ENCODE results near the gene PCCA. TPM values are rescaled to one million over a fixed set of nuclear protein-coding genes. Genes with fewer than 3 reads are reported as not detected.

The PCCA gene
- total and polyA plus RNA-seq, 2 donors (not counting 1 experiment from before 2014, with no cell fraction given), result 11.2 to 73.0 TPM

GRCh38 chr13:100115693-100116254 is 26.9 kb downstream of the PCCA start:
- Histone ChIP-seq H3K27ac (ENCODE audit: insufficient read depth, low read length) (no peak overlapping the region), H3K4me3 (replicated peaks in 1 of 4; ENCODE audit: control extremely low read depth in 1 of 4, insufficient read depth in 1 of 4, low read depth in 3 of 4, low read length in 4 of 4) (no peak overlapping the region), H3K4me2 (ENCODE audit: extremely low read depth, insufficient read depth, low read length) (no peak overlapping the region), H3K36me3 (ENCODE audit: control insufficient read depth, insufficient read depth, low read length) (no peaks in the 10 kb centered on the region), H4K20me1 (ENCODE audit: control insufficient read depth, extremely low read depth, insufficient read depth, low read length) (no peaks in the 10 kb centered on the region), H3K9me3 (ENCODE audit: control insufficient read depth, insufficient read depth, low read depth, low read length) (no peaks in the 10 kb centered on the region), H3K27me3 (ENCODE audit: control insufficient read depth, insufficient read depth, low read length) (no peaks in the 10 kb centered on the region), H3K79me2 (ENCODE audit: control insufficient read depth, insufficient read depth, low read length) (no peaks in the 10 kb centered on the region), H3K9ac (ENCODE audit: insufficient read depth, low read length) (no peak overlapping the region), H2AFZ (ENCODE audit: low read length) (no peak overlapping the region), H3K4me1 (ENCODE audit: control insufficient read depth, extremely low read depth, insufficient read depth, low read length) (no peaks in the 10 kb centered on the region)
- DNase-seq (ENCODE audit: low read depth in 2 of 2), result no peak
- TF ChIP-seq EZH2 (IDR thresholded peaks at IDR 0.05; ENCODE audit: low read length, missing control alignments) (no peak), CTCF (conservative IDR thresholded peaks at IDR 0.05 in 1 of 2, IDR thresholded peaks at IDR 0.05 in 1 of 2; ENCODE audit: low read depth in 1 of 2, low read length in 2 of 2) (no peak)

DNA sequence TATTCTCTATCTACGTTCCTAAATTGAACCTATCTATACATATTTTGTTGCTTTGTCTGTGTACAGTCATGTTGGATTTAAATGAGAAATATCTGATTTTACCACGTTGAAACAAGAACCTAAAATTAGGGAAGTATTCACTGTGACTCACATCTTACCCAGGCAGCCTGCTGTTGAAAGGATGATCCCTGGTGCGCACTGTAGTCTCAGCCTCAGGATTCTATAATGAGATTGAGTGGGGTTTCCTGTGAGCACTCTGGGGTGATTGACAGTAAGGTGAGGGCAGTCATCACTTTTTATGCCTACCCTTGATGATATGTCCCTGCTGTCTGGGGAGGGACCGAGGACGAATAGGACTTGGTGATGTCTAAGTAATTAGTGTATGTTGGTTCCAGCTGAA is 35.4 kb downstream of the PCCA start:
- H3K4me1 ChIP-seq (ENCODE audit: control insufficient read depth, extremely low read depth, insufficient read depth, low read length), result no peaks in the 10 kb centered on the region
- peak in 1 of 2 donors; percentile 51 for DNase-seq (ENCODE audit: low read depth in 2 of 2)
- no peak overlapping the region for H3K9ac ChIP-seq (ENCODE audit: insufficient read depth, low read length)
- H3K27ac ChIP-seq (ENCODE audit: insufficient read depth, low read length), result no peak overlapping the region
- TF ChIP-seq CTCF (conservative IDR thresholded peaks at IDR 0.05 in 1 of 2, IDR thresholded peaks at IDR 0.05 in 1 of 2; ENCODE audit: low read depth in 1 of 2, low read length in 2 of 2) (no peak), EZH2 (IDR thresholded peaks at IDR 0.05; ENCODE audit: low read length, missing control alignments) (no peak)
- no peaks in the 10 kb centered on the region for H3K79me2 ChIP-seq (ENCODE audit: control insufficient read depth, insufficient read depth, low read length)
- H3K27me3 ChIP-seq (ENCODE audit: control insufficient read depth, insufficient read depth, low read length), result no peaks in the 10 kb centered on the region
- no peak overlapping the region for H2AFZ ChIP-seq (ENCODE audit: low read length)
- H4K20me1 ChIP-seq (ENCODE audit: control insufficient read depth, extremely low read depth, insufficient read depth, low read length), result no peaks in the 10 kb centered on the region
- no peak overlapping the region for H3K4me2 ChIP-seq (ENCODE audit: extremely low read depth, insufficient read depth, low read length)
- no peaks in the 10 kb centered on the region for H3K9me3 ChIP-seq (ENCODE audit: control insufficient read depth, insufficient read depth, low read depth, low read length)
- H3K4me3 ChIP-seq (replicated peaks in 1 of 4; ENCODE audit: control extremely low read depth in 1 of 4, insufficient read depth in 1 of 4, low read depth in 3 of 4, low read length in 4 of 4), result no peak overlapping the region
- H3K36me3 ChIP-seq (ENCODE audit: control insufficient read depth, insufficient read depth, low read length), result no peaks in the 10 kb centered on the region

DNA sequence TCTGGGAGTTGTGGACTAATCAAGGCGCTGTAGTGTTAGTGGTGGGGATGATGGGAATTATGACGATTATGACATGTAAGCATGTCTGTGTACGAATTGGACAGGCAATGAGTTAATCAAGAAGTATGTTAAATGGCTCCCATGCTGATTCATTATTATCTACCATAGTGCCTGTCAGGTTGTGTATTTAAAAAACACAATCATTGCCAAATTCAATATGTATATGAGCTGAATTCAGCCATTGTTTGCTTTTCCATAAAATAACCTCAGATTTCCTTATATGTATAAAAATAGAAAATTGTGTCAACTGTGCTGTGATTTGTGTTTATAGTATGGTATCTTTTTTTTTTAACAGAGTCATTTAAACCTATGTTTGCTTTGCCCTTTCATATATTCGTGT is 37.1 kb downstream of the PCCA start:
- no peak overlapping the region for H2AFZ ChIP-seq (ENCODE audit: low read length)
- H3K79me2 ChIP-seq (ENCODE audit: control insufficient read depth, insufficient read depth, low read length), result no peaks in the 10 kb centered on the region
- no peak overlapping the region for H3K4me3 ChIP-seq (replicated peaks in 1 of 4; ENCODE audit: control extremely low read depth in 1 of 4, insufficient read depth in 1 of 4, low read depth in 3 of 4, low read length in 4 of 4)
- no peaks in the 10 kb centered on the region for H4K20me1 ChIP-seq (ENCODE audit: control insufficient read depth, extremely low read depth, insufficient read depth, low read length)
- H3K4me1 ChIP-seq (ENCODE audit: control insufficient read depth, extremely low read depth, insufficient read depth, low read length), result no peaks in the 10 kb centered on the region
- no peak for DNase-seq (ENCODE audit: low read depth in 2 of 2)
- H3K9me3 ChIP-seq (ENCODE audit: control insufficient read depth, insufficient read depth, low read depth, low read length), result no peaks in the 10 kb centered on the region
- no peak overlapping the region for H3K4me2 ChIP-seq (ENCODE audit: extremely low read depth, insufficient read depth, low read length)
- no peaks in the 10 kb centered on the region for H3K36me3 ChIP-seq (ENCODE audit: control insufficient read depth, insufficient read depth, low read length)
- H3K27ac ChIP-seq (ENCODE audit: insufficient read depth, low read length), result no peak overlapping the region
- TF ChIP-seq EZH2 (IDR thresholded peaks at IDR 0.05; ENCODE audit: low read length, missing control alignments) (no peak), CTCF (conservative IDR thresholded peaks at IDR 0.05 in 1 of 2, IDR thresholded peaks at IDR 0.05 in 1 of 2; ENCODE audit: low read depth in 1 of 2, low read length in 2 of 2) (no peak)
- no peak overlapping the region for H3K9ac ChIP-seq (ENCODE audit: insufficient read depth, low read length)
- no peaks in the 10 kb centered on the region for H3K27me3 ChIP-seq (ENCODE audit: control insufficient read depth, insufficient read depth, low read length)
